HG03095 (cell line): ENCODE results near the gene COX7A2.

Experiments
- ATAC-seq: cut with Tn5 transposase; IDR thresholded peaks from one replicate; pipeline ENCODE4 v1.9.1; 2021; ENCODE audit warnings: moderate library complexity; ENCODE audit not compliant: unreplicated experiment

Gene COX7A2

DNA sequence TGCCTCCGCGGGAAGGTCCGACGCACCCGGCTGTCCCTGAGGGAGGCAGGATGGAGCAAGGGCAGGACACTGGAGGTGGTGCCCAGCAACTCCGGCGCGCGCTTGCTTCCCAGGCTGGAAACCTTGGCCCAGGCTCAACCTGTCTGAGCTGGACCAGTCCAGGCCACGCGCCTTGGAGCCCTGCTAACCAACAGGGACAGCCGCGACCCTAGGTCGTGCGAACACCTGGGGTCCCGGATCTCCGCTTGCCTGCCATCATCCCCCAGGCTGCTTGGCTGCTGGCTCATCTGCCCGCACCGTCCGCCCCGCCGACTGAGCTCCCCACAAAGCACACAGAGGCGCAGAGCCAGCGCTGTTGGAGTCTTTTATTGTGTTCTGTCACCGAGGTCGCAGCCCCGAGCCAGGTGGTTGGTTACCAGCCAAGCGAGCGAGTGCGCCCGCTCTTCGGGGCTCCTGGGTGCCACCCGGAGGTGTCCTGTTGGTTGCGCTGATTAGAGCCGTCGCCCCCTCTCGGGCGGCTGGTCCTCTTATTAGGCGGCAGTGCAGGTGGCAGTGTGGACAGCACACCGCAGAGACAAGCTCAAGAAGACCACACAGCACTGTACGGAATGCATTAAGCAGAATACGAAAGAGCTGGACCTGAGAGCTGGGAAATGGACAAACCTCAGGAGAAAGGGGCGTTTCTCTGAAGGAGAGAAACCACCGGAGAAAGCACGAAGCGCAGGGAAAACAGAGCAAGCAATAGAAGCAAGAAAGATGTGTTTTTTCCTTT lies 41.5 kb downstream of the COX7A2 start:
- no peak for ATAC-seq

DNA sequence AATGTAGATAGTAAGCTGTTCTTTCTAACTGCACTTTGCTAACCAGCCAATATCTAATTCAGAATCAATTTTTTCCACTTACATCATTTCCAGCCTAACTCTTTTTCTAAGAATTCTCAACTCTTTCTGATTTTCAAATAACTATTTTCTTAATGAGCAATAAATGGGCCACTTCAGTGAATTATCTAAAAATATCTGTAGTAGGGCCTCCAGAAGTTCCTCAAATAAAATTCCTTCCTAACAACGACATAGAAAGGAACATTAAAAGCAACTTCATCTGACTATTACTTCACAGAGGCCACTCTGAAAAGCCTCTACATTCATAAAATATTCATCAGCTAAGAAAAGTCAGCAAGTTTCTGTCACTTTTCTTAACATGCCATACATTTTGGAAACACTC lies 42.6 kb downstream of the COX7A2 start:
- ATAC-seq, result no peak

DNA sequence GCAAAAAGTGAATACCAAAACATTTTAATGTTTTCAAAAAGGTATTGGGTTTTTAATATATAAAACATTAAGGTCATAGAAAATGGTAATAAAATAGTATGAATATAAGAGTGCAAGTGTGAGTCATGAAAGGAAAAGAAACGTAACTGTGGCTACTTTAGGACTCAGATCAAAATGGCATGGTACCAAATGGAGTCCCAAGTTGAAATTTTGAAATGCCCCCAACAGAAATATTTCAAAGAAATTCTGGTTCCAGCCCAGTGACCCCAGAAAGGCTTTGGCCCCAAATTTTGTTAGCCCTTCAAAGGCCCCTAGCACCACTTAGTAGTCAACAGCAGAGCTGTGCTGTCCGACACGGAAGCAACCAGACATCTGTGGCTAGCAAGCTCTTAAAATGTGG lies 43.7 kb downstream of the COX7A2 start:
- no peak for ATAC-seq

DNA sequence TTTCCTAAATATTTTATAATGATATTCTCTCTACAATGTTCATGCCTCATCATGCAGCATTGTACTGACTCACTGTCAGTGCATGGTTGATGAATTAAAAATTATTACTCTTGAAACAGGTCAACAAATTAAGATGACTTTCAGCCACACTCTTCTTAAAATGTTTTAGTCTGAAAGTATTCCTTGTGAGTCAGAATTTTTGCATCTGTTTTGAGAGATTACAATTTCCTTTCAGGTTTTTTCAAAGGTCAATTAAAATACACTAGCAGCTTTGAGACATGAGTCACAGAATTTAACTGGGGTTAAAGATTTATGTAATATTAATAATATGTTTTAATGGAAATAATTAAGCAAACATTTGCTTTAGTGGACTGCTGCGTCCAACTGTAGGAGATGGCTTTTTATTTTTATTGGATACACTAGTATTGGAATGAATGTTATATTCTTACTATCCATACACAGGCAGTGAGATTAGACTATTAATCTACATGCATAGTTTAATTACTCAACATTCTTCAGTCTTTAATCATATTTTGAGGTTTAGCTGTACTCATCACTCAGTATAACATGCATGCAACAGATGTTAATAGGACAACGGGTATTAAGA lies 47.4 kb downstream of the COX7A2 start:
- no peak for ATAC-seq

DNA sequence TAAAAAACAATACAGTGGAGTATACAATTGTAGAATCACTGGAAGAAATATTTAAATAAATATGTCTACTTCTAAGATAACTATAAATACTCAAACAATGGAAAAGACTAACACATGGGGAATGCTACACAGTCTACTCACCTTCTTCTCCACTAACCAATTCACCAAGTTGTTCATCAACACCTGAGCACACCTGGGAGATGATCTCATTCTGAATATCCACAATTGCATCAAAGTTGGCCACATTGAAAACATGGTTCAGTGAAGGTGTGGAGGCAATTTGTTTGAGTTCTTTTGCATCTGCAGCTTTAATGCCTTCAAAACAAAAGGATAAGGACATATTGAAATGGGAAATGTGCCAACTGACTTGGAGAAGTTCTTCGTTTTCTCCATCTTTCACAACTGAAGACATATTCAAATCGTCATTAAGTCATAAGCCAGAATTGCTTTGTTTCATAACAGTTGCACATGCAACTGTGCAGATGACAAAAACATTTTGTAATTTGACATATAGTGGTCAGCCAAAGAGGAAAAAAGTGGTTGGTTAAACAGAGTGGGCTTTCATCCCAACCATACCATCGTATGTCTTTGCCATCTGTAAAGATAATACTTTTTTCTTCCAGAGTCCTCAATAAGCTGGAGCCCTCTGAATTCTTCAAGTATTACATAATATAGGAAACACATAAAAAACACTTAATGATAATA lies 55.2 kb downstream of the COX7A2 start:
- no peak for ATAC-seq
